Epithelial cell of esophagus (primary cell): ENCODE results near the gene PDE8B.

Source experiments
- DNase-seq: peaks from one replicate; pipeline ENCODE4 v3.0.0; 2010; ENCODE audit warnings: low read depth
- H3K4me3 ChIP-seq: 2 replicates; pipeline ENCODE4 v1.5.1; 2011; ENCODE audit warnings: mild to moderate bottlenecking, low read length, control low read depth
- TF ChIP-seq, protein P1 (sequence below): IDR thresholded peaks from 2 replicates; pipeline ENCODE4 v1.5.1; 2011; ENCODE audit warnings: low read depth, mild to moderate bottlenecking, low read length, control low read depth, inconsistent platforms; ENCODE audit not compliant: insufficient read depth; ENCODE audit errors: missing control alignments

Gene PDE8B

DNA sequence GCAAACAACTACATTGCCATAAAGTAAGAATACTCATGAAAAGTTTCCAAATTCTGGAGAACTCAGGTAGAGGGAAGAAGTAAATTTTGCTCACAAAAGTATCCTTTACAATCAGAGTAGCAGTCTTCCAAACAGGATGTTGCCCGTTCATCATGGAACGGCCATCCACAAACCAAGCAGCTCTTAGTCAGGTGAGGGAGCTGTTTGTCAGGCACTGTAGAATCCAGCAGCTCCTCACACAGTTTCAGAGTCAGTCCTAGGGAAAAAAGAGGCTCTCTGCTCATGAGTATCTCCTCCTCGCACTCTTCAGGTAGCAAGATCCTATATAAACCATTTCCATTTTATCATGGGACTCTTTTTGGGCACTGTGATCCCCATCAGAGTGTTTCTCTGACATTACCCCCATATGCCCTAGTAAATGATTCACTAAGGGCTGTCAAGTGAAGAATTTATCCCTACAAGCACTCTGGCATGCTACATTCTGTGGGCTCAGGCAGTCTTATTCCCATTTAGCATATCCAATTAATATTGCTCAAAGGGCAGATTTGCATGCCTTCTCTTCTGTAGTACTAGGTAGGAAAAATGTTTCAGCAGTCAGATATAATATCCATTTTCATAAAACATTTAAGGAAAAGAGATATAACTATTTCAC lies 183.7 kb downstream of the PDE8B start:
- H3K4me3 ChIP-seq = no peak overlapping the region
- DNase-seq = no peak
- TF ChIP-seq, protein P1, sequence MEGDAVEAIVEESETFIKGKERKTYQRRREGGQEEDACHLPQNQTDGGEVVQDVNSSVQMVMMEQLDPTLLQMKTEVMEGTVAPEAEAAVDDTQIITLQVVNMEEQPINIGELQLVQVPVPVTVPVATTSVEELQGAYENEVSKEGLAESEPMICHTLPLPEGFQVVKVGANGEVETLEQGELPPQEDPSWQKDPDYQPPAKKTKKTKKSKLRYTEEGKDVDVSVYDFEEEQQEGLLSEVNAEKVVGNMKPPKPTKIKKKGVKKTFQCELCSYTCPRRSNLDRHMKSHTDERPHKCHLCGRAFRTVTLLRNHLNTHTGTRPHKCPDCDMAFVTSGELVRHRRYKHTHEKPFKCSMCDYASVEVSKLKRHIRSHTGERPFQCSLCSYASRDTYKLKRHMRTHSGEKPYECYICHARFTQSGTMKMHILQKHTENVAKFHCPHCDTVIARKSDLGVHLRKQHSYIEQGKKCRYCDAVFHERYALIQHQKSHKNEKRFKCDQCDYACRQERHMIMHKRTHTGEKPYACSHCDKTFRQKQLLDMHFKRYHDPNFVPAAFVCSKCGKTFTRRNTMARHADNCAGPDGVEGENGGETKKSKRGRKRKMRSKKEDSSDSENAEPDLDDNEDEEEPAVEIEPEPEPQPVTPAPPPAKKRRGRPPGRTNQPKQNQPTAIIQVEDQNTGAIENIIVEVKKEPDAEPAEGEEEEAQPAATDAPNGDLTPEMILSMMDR = no peak

DNA sequence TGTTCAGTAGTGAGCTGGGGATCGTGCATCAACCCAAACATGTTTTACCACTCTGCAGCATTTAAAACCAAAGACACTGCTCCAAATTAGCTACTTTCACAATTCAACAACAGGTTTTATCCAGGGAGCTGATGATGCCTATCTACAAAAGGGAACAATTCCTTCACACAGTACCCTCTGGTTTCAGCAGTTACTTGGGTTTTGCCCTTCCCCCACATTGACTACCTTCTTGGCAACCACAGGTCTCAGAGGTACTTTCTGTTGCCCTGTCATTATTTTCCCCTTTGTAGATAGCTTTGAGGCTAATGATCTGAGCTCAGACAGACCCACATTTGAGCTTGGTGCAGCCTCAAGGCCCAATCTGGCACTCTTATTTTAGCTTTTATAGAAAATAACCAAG lies 185.5 kb downstream of the PDE8B start:
- TF ChIP-seq, protein P1 = no peak
- no peak overlapping the region for H3K4me3 ChIP-seq
- DNase-seq = no peak

DNA sequence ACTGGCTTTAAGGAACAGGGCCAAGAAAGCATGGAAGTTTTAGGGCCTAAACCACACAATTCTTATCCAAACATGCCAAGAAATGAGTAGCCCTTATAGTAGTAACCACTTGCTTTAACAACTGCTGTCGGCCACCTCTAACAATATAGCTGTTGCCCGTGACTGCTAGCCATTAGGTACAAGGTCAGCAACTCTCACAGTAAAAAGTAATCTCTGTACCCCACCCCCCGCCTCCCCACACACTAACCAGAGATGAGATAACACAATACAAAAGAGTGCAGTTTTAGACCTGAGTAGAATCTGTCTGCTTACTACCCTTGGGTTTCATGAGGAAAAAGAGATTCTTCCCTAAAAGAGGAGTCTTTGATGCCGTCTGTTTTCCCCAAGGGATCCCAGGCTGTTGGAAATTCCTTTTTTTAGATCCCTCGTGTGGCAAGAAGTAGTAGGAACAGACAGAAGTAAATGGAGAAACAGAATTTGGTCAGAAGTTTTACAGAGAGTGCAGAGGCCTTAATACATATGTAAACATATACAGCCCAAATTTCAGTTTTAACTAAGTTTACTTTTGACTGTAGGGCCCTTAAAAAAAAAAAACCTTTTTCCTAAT lies 187.3 kb downstream of the PDE8B start:
- DNase-seq = no peak
- no peak overlapping the region for H3K4me3 ChIP-seq
- TF ChIP-seq, protein P1 = no peak

DNA sequence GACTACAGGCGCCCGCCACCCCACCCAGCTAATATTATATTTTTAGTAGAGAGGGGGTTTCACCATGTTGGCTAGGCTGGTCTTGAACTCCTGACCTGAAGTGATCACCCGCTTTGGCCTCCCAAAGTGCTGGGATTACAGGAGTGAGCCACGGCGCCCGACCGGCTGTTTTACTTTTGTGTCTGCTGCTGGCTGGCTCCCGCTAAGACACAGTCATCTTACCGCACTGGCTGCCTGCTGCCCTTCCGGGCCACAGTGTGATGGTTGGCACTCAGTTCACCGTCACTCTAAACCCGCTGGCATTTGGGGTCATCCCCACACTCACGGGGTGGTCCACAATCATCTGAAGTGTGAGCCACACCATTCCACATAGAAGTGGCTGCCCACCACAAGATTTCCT lies 188.0 kb downstream of the PDE8B start:
- no peak overlapping the region for H3K4me3 ChIP-seq
- TF ChIP-seq, protein P1 = no peak
- DNase-seq = no peak

DNA sequence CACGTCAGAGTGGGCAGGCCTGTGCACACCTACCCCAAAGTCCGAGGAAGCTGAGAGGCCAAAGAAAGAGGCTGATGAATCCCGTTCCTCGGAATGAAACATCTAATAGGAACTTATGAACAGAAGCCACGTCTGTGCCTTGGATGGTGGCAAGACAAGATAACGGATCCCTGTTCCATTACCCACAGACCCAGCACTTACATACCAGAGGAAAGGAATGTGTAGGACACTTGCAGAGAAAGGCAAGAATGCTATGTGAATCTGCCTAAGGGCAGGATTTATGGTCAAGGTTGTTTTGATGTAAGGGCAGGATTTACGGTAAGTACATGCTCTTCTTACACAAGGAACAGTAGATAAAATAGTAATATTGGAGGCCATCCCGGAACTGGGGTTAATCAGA lies 188.4 kb downstream of the PDE8B start:
- DNase-seq = no peak
- no peak overlapping the region for H3K4me3 ChIP-seq
- TF ChIP-seq, protein P1 = no peak

DNA sequence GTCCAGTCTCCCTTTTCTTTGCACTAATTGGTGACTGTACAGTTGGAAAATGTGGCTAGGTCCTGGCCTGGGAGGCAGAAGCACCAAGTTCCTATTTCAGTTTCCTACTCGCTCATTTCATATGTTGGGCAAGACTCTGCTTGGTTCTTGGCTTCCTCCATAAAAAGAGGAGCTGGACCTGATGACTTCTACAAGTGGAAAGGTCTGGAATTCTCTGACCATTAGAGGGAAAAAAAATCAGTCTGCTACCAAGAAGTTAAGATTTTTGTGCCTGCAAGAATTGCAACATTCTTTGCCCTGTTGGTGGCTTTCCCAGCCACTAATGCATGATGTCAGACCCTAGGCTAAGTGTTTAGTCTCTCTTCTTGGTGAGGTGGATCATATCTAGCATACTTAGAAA lies 190.2 kb downstream of the PDE8B start:
- no peak overlapping the region for H3K4me3 ChIP-seq
- no peak for DNase-seq
- TF ChIP-seq, protein P1 = no peak

DNA sequence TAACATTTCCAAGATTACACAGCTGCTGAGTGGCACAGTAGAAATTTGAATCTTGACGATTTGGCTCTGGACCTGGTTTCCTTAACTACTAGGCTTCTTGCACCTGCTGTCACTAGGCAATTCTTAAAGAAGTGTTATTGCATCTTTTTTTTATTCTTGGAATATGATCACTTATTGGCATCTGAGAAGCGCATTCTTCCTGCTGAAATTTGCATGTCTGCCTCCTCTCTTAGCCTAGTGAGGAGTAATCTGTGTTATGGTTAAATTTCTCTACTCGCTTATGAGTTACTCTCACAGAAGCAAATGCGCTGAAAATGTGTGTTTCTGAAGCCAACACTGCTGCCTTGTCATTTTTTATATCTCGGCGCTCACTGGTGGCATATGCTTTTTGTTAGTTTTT lies 192.3 kb downstream of the PDE8B start:
- TF ChIP-seq, protein P1 = no peak
- no peak for DNase-seq
- H3K4me3 ChIP-seq = no peak overlapping the region
